IPS DF 4.7 (cell line): ENCODE measurements around the gene CSMD2.

ENCODE experiments used
- DNase-seq: peaks from one replicate; pipeline ENCODE4 v3.0.0-alpha.2; 2013; ENCODE audit warnings: low spot score; ENCODE audit errors: extremely low read depth

The CSMD2 gene

GRCh38 chr1:33763406-33763805, 401.6 kb downstream of the CSMD2 start:
- DNase-seq = no peak

- DNase-seq = no peak
Observed at GRCh38 chr1:33762962-33763361, 402.1 kb downstream of the CSMD2 start.

- no peak for DNase-seq
Observed at GRCh38 chr1:33762109-33762830, 402.8 kb downstream of the CSMD2 start.

GRCh38 chr1:33758698-33759097, 406.3 kb downstream of the CSMD2 start:
- DNase-seq = no peak

GRCh38 chr1:33753087-33753856, 411.8 kb downstream of the CSMD2 start:
- DNase-seq = no peak

GRCh38 chr1:33745942-33746341, 419.1 kb downstream of the CSMD2 start:
- no peak for DNase-seq

- no peak for DNase-seq
Observed at GRCh38 chr1:33743221-33743998, 421.6 kb downstream of the CSMD2 start.

- no peak for DNase-seq
Observed at GRCh38 chr1:33742663-33743062, 422.4 kb downstream of the CSMD2 start.

GRCh38 chr1:33741749-33742148, 423.3 kb downstream of the CSMD2 start:
- no peak for DNase-seq

- DNase-seq = no peak
Observed at GRCh38 chr1:33740040-33740744, 424.8 kb downstream of the CSMD2 start.

- no peak for DNase-seq
Observed at GRCh38 chr1:33738976-33739375, 426.1 kb downstream of the CSMD2 start.

GRCh38 chr1:33738536-33738935, 426.5 kb downstream of the CSMD2 start:
- DNase-seq = no peak

- no peak for DNase-seq
Observed at GRCh38 chr1:33736496-33736895, 428.5 kb downstream of the CSMD2 start.

- DNase-seq = no peak
Observed at GRCh38 chr1:33735624-33736023, 429.4 kb downstream of the CSMD2 start.

GRCh38 chr1:33727310-33727709, 437.7 kb downstream of the CSMD2 start:
- no peak for DNase-seq

- no peak for DNase-seq
Observed at GRCh38 chr1:33726274-33726804, 438.7 kb downstream of the CSMD2 start.

GRCh38 chr1:33725556-33726160, 439.4 kb downstream of the CSMD2 start:
- no peak for DNase-seq

GRCh38 chr1:33725037-33725436, 440.0 kb downstream of the CSMD2 start:
- DNase-seq = no peak

GRCh38 chr1:33724348-33724747, 440.7 kb downstream of the CSMD2 start:
- DNase-seq = no peak

- no peak for DNase-seq
Observed at GRCh38 chr1:33723251-33723650, 441.8 kb downstream of the CSMD2 start.

- no peak for DNase-seq
Observed at GRCh38 chr1:33721301-33721815, 443.7 kb downstream of the CSMD2 start.
